Measurements from ENCODE around the gene CBX2.

GRCh38 chr17:79781012-79781650 lies 3.2 kb downstream of the CBX2 start:
- TF ChIP-seq CTCF (IDR thresholded peaks at IDR 0.05) (no peak), POLR2A (IDR thresholded peaks at IDR 0.05) (no peak)
